Measurements from ENCODE around the gene MLLT1. TPM values are rescaled to one million over a fixed set of nuclear protein-coding genes. Genes with fewer than 3 reads are reported as not detected.

Gene MLLT1
- total RNA-seq, 1 experiment from 2014 or later, result 55.0 TPM

- TF ChIP-seq SRF (IDR thresholded peaks at IDR 0.05; ENCODE audit: low read depth) (no peak), RAD21 (IDR thresholded peaks at IDR 0.05; ENCODE audit: low read depth) (no peak), TCF7L2 (IDR thresholded peaks at IDR 0.05; ENCODE audit: borderline replicate concordance, extremely low read depth, insufficient read depth, insufficient read length) (no peak)
Measured at GRCh38 chr19:6250909-6251308, 28.9 kb downstream of the MLLT1 start (continued).

GRCh38 chr19:6250024-6250615 is 29.7 kb downstream of the MLLT1 start:
- H3K4me1 ChIP-seq (ENCODE audit: control insufficient read depth in 1 of 2, insufficient read depth in 2 of 2, low read length in 2 of 2), result peaks cover 0 to 5% of the 10 kb centered on the region in 2 experiments; a peak in 2 of 4 replicates
- H4K20me1 ChIP-seq (ENCODE audit: insufficient read depth), result no peaks in the 10 kb centered on the region; the same call in 1 of the 2 replicates
- ChIA-PET POLR2A (no interaction called here), CTCF (no interaction called here), RAD21 (ENCODE audit: low non-redundant PET in 1 of 2, low total read pairs in 2 of 2, uncharacterized antibody in 2 of 2, unreplicated experiment in 2 of 2) (no interaction called here)
- ATAC-seq (no peak), DNase-seq (ENCODE audit: low read depth, low spot score) (no peak)
- H3K4me3 ChIP-seq (replicated peaks in 1 of 2; ENCODE audit: low read depth in 1 of 2, low read length in 2 of 2), result no peak overlapping the region
- TF ChIP-seq JUND (IDR thresholded peaks at IDR 0.05), result no peak
- no peak for TF ChIP-seq SP1 (IDR thresholded peaks at IDR 0.05; ENCODE audit: low read depth)
- H3K4me2 ChIP-seq (ENCODE audit: low read length), result no peak overlapping the region
- H2AFZ ChIP-seq (ENCODE audit: low read depth, low read length, poor library complexity, severe bottlenecking), result no peak overlapping the region
- H3K36me3 ChIP-seq (ENCODE audit: control insufficient read depth in 1 of 2, insufficient read depth in 2 of 2, low read length in 2 of 2), result peaks cover 0 to 20% of the 10 kb centered on the region in 2 experiments; a peak in 1 of 4 replicates
- no peak overlapping the region for H3K27ac ChIP-seq (ENCODE audit: low read depth, low read length)
- no peaks in the 10 kb centered on the region for H3K27me3 ChIP-seq (ENCODE audit: insufficient read depth, low read length)
- H3K79me2 ChIP-seq (ENCODE audit: insufficient read depth, low read length), result peaks cover 91% of the 10 kb centered on the region
- H3K9me2 ChIP-seq (ENCODE audit: insufficient read depth), result no peaks in the 10 kb centered on the region
- no peaks in the 10 kb centered on the region for H3K9me3 ChIP-seq (ENCODE audit: control insufficient read depth in 1 of 2, insufficient read depth in 1 of 2, low read depth in 1 of 2, low read length in 2 of 2)
- no TSS peak for BruUV-seq (replicated peaks)
- intact Hi-C loops (cut with micrococcal nuclease), result no loop called here
- no peak overlapping the region for H3K9ac ChIP-seq (ENCODE audit: low read length)

GRCh38 chr19:6249296-6249695 is 30.5 kb downstream of the MLLT1 start:
- Histone ChIP-seq H3K27me3 (ENCODE audit: insufficient read depth, low read length) (no peaks in the 10 kb centered on the region), H3K9me3 (ENCODE audit: control insufficient read depth in 1 of 2, insufficient read depth in 1 of 2, low read depth in 1 of 2, low read length in 2 of 2) (no peaks in the 10 kb centered on the region), H3K4me1 (ENCODE audit: control insufficient read depth in 1 of 2, insufficient read depth in 2 of 2, low read length in 2 of 2) (peaks cover 0 to 5% of the 10 kb centered on the region in 2 experiments; a peak in 2 of 4 replicates), H3K4me3 (replicated peaks in 1 of 2; ENCODE audit: low read depth in 1 of 2, low read length in 2 of 2) (no peak overlapping the region), H3K9me2 (ENCODE audit: insufficient read depth) (no peaks in the 10 kb centered on the region), H3K27ac (ENCODE audit: low read depth, low read length) (no peak overlapping the region), H3K4me2 (ENCODE audit: low read length) (no peak overlapping the region), H3K9ac (ENCODE audit: low read length) (no peak overlapping the region), H4K20me1 (ENCODE audit: insufficient read depth) (no peaks in the 10 kb centered on the region; the same call in 1 of the 2 replicates), H3K36me3 (ENCODE audit: control insufficient read depth in 1 of 2, insufficient read depth in 2 of 2, low read length in 2 of 2) (peaks cover 0 to 17% of the 10 kb centered on the region in 2 experiments; a peak in 1 of 4 replicates), H3K79me2 (ENCODE audit: insufficient read depth, low read length) (peaks cover 91% of the 10 kb centered on the region), H2AFZ (ENCODE audit: low read depth, low read length, poor library complexity, severe bottlenecking) (no peak overlapping the region)
- ChIA-PET POLR2A (no interaction called here), RAD21 (ENCODE audit: low non-redundant PET in 1 of 2, low total read pairs in 2 of 2, uncharacterized antibody in 2 of 2, unreplicated experiment in 2 of 2) (no interaction called here), CTCF (no interaction called here)
- intact Hi-C loops (cut with micrococcal nuclease), result no loop called here
- DNase-seq (ENCODE audit: low read depth, low spot score) (no peak), ATAC-seq (no peak)
- BruUV-seq (replicated peaks), result no TSS peak
- TF ChIP-seq ZBTB33 (IDR thresholded peaks at IDR 0.05; ENCODE audit: extremely low read depth, insufficient replicate concordance, low read length), result no peak
- TF ChIP-seq CEBPB (IDR thresholded peaks at IDR 0.05; ENCODE audit: low read depth), result no peak
- no peak for TF ChIP-seq POLR2A (IDR thresholded peaks at IDR 0.05; ENCODE audit: borderline replicate concordance, extremely low read depth, insufficient read depth, insufficient read length)
- no peak for TF ChIP-seq FOSL1 (IDR thresholded peaks at IDR 0.05; ENCODE audit: low read depth)
- no peak for TF ChIP-seq JUND (IDR thresholded peaks at IDR 0.05)
- TF ChIP-seq CTCF (IDR thresholded peaks at IDR 0.05 in 2 of 3, conservative IDR thresholded peaks at IDR 0.05 in 1 of 3; ENCODE audit: borderline replicate concordance in 1 of 3, insufficient read depth in 1 of 3, low read depth in 2 of 3, low read length in 2 of 3), result no peak
- no peak for TF ChIP-seq EGR1 (IDR thresholded peaks at IDR 0.05; ENCODE audit: low read depth)
- TF ChIP-seq SRF (IDR thresholded peaks at IDR 0.05; ENCODE audit: low read depth), result no peak
- TF ChIP-seq TCF7L2 (IDR thresholded peaks at IDR 0.05; ENCODE audit: borderline replicate concordance, extremely low read depth, insufficient read depth, insufficient read length), result no peak
- TF ChIP-seq POLR2AphosphoS5 (IDR thresholded peaks at IDR 0.05; ENCODE audit: low read depth, low read length), result no peak
- TF ChIP-seq SP1 (IDR thresholded peaks at IDR 0.05; ENCODE audit: low read depth), result no peak
- no peak for TF ChIP-seq YY1 (IDR thresholded peaks at IDR 0.05; ENCODE audit: extremely low read depth, insufficient replicate concordance, low read depth, low read length)
- TF ChIP-seq RAD21 (IDR thresholded peaks at IDR 0.05; ENCODE audit: low read depth), result no peak
